ENCODE data around the gene OR13C9.
"Not testable (repeated sequence)": the region's sequence is repeated elsewhere in the genome, so short reads cannot be mapped to it uniquely, and the experiment has no call there.

The OR13C9 gene

DNA sequence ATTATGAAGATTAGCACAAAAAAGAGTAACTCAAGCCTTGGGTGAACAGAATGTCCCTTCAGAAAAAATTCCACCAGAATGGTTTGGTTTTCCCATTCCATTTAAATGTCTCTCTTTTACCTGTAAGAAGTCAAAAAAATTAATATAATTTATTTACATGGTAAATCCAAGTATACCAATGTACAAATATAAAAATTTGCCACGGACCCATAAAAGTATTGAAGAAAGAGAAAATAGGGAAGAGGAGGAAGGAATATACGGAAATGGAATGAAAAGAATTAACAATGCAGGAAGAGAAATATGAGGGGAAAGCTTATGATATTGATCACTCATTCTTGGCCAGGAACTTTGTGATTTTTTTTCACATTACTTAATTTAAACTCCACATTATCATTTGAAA lies at the start of gene OR13C9:
TSS of gene OR13C9 (minus strand) at position 101 of the 400 bp plus-strand sequence. CDS start at position 101, 0 bp downstream.
- no peaks in the 10 kb centered on the region for H3K36me3 ChIP-seq (ENCODE audit: control insufficient read depth, insufficient read depth, low read length)
- no peaks in the 10 kb centered on the region for H3K27me3 ChIP-seq (ENCODE audit: control insufficient read depth, insufficient read depth, low read length)
- H3K4me3 ChIP-seq (ENCODE audit: low read depth, low read length): no peak within 1 kb of the TSS
- H3K4me1 ChIP-seq (ENCODE audit: control insufficient read depth, insufficient read depth, low read length): no peaks in the 10 kb centered on the region
- H3K9ac ChIP-seq (ENCODE audit: low read depth, low read length): no peak within 1 kb of the TSS
- no peaks in the 10 kb centered on the region for H3K9me3 ChIP-seq (ENCODE audit: control insufficient read depth, insufficient read depth, low read length)

DNA sequence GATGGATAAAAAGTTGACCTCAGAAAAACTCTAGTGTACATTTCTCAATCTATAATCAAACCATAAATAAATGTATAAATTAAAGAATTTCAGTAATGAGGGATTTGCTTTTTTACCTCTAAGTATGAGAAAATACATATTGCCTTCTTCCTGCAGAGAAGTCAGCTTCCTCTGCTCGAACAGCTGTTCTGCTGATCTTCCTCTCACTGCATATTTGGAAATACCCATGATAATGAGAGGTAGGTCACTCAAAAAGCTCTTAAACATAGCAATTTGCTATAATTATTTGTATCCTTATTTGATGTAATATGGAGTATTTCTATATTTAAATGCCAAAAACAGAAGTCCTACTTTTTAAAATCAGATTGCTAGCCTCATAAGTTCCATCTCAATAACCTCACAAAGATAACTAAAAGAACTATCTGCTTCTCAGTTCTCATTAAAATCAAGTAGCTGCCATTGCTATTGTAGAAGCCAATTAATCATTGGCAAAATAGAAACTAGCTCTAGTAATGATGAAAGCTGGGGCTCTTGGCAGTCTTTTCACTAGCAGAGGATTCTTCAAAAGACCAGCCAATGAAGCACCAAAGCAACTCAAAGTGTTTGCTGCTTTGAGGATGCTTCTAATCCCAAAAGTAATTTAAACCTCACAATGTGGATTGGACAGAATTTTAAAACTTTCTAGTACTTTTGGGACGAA lies 40.6 kb upstream of the OR13C9 start:
- Histone ChIP-seq H3K27me3 (ENCODE audit: control insufficient read depth, insufficient read depth, low read length) (no peaks in the 10 kb centered on the region), H3K4me1 (ENCODE audit: control insufficient read depth, insufficient read depth, low read length) (no peaks in the 10 kb centered on the region), H3K9ac (ENCODE audit: low read depth, low read length) (no peak overlapping the region), H3K36me3 (ENCODE audit: control insufficient read depth, insufficient read depth, low read length) (no peaks in the 10 kb centered on the region), H3K4me3 (ENCODE audit: low read depth, low read length) (no peak overlapping the region), H3K9me3 (ENCODE audit: control insufficient read depth, insufficient read depth, low read length) (no peaks in the 10 kb centered on the region)

- no peak overlapping the region for H3K4me3 ChIP-seq (ENCODE audit: low read depth, low read length)
- no peaks in the 10 kb centered on the region for H3K9me3 ChIP-seq (ENCODE audit: control insufficient read depth, insufficient read depth, low read length)
- H3K27me3 ChIP-seq (ENCODE audit: control insufficient read depth, insufficient read depth, low read length): no peaks in the 10 kb centered on the region
- H3K9ac ChIP-seq (ENCODE audit: low read depth, low read length): no peak overlapping the region
- no peaks in the 10 kb centered on the region for H3K36me3 ChIP-seq (ENCODE audit: control insufficient read depth, insufficient read depth, low read length)
- no peaks in the 10 kb centered on the region for H3K4me1 ChIP-seq (ENCODE audit: control insufficient read depth, insufficient read depth, low read length)
These were observed 17.5 kb upstream of the OR13C9 start for GRCh38 chr9:104635456-104635855.

DNA sequence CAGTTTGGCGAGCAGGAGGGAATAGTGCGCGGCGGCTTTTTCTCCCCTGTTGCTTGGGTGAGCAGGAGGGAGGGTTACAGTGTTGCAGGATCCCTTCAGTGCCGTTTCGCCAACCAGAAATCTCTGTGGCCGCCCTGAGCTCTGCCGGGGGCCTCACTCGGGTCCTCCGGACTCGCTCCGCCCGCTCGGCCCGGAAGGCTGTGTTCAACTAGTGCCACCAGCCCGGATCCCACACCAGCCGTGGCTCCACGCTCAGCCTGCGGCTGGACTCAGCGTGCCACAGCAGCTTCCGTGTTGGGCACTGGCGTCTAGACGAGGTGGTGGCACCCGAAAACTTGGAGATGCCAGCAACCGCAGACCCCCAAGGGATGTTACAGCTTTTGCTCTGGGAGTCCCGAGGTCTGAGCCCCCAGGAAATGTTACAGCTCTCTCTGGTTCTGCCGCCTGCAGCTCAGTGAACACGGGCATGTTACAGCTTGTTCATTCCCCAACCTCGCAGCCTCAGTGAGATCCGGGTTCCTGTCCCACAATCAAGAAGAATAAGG lies 16.0 kb upstream of the OR13C9 start:
- no peak overlapping the region for H3K4me3 ChIP-seq (ENCODE audit: low read depth, low read length)
- H3K4me1 ChIP-seq (ENCODE audit: control insufficient read depth, insufficient read depth, low read length): no peaks in the 10 kb centered on the region
- no peak overlapping the region for H3K9ac ChIP-seq (ENCODE audit: low read depth, low read length)
- no peaks in the 10 kb centered on the region for H3K27me3 ChIP-seq (ENCODE audit: control insufficient read depth, insufficient read depth, low read length)
- H3K36me3 ChIP-seq (ENCODE audit: control insufficient read depth, insufficient read depth, low read length): no peaks in the 10 kb centered on the region
- no peaks in the 10 kb centered on the region for H3K9me3 ChIP-seq (ENCODE audit: control insufficient read depth, insufficient read depth, low read length)

DNA sequence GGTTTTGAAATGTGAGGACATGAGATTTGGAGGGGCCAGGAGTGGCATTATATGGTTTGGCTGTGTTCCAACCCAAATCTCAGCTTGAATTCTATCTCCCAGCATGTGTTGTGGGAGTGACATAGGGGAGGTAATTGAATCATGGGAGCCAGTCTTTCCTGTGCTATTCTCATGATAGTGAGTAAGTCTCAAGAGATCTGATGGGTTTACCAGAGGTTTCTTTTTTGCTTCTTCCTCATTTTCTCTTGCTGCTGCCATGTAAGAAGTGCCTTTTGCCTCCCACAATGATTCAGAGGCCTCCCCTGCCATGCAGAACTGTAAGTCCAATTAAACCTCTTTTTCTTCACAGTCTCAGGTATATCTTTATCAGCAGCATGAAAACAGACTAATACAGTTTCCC lies 8.0 kb upstream of the OR13C9 start:
- H3K4me3 ChIP-seq (ENCODE audit: low read depth, low read length); H3K9me3 ChIP-seq (ENCODE audit: control insufficient read depth, insufficient read depth, low read length); H3K27me3 ChIP-seq (ENCODE audit: control insufficient read depth, insufficient read depth, low read length); H3K36me3 ChIP-seq (ENCODE audit: control insufficient read depth, insufficient read depth, low read length); H3K9ac ChIP-seq (ENCODE audit: low read depth, low read length); H3K4me1 ChIP-seq (ENCODE audit: control insufficient read depth, insufficient read depth, low read length): not testable (repeated sequence)

- Histone ChIP-seq H3K4me3 (ENCODE audit: low read depth, low read length) (no peak overlapping the region), H3K36me3 (ENCODE audit: control insufficient read depth, insufficient read depth, low read length) (no peaks in the 10 kb centered on the region), H3K27me3 (ENCODE audit: control insufficient read depth, insufficient read depth, low read length) (no peaks in the 10 kb centered on the region), H3K4me1 (ENCODE audit: control insufficient read depth, insufficient read depth, low read length) (no peaks in the 10 kb centered on the region), H3K9me3 (ENCODE audit: control insufficient read depth, insufficient read depth, low read length) (no peaks in the 10 kb centered on the region), H3K9ac (ENCODE audit: low read depth, low read length) (no peak overlapping the region)
These were observed 586 bp downstream of the OR13C9 start for GRCh38 chr9:104617418-104617817.

- Histone ChIP-seq H3K4me3 (ENCODE audit: low read depth, low read length) (no peak overlapping the region), H3K4me1 (ENCODE audit: control insufficient read depth, insufficient read depth, low read length) (no peaks in the 10 kb centered on the region), H3K27me3 (ENCODE audit: control insufficient read depth, insufficient read depth, low read length) (no peaks in the 10 kb centered on the region), H3K9ac (ENCODE audit: low read depth, low read length) (no peak overlapping the region), H3K36me3 (ENCODE audit: control insufficient read depth, insufficient read depth, low read length) (no peaks in the 10 kb centered on the region), H3K9me3 (ENCODE audit: control insufficient read depth, insufficient read depth, low read length) (no peaks in the 10 kb centered on the region)
These were observed 6.8 kb downstream of the OR13C9 start for GRCh38 chr9:104611213-104611612.

DNA sequence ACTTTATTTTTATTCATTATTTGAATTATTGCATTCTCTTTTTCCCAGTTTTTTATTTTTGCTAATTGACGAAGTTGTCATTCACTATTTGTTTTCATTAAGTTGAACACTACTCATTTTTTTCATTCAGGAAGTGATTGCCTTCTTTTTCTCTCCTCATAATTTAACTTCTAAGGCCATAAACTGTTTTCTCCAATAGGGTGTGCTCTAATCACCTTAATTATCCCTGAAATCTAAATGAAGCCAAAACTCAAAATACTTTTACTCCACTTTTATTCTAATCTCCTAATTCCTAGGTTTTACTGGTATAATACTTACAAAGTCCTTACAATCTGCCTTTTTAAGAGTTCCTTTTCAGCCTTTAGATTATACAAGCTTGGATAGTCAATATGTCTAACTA lies 9.7 kb downstream of the OR13C9 start:
- Histone ChIP-seq H3K4me3 (ENCODE audit: low read depth, low read length) (no peak overlapping the region), H3K27me3 (ENCODE audit: control insufficient read depth, insufficient read depth, low read length) (no peaks in the 10 kb centered on the region), H3K36me3 (ENCODE audit: control insufficient read depth, insufficient read depth, low read length) (no peaks in the 10 kb centered on the region), H3K9me3 (ENCODE audit: control insufficient read depth, insufficient read depth, low read length) (no peaks in the 10 kb centered on the region), H3K4me1 (ENCODE audit: control insufficient read depth, insufficient read depth, low read length) (no peaks in the 10 kb centered on the region), H3K9ac (ENCODE audit: low read depth, low read length) (no peak overlapping the region)

GRCh38 chr9:104606152-104606551 lies 11.9 kb downstream of the OR13C9 start:
- no peaks in the 10 kb centered on the region for H3K36me3 ChIP-seq (ENCODE audit: control insufficient read depth, insufficient read depth, low read length)
- no peaks in the 10 kb centered on the region for H3K9me3 ChIP-seq (ENCODE audit: control insufficient read depth, insufficient read depth, low read length)
- H3K27me3 ChIP-seq (ENCODE audit: control insufficient read depth, insufficient read depth, low read length): no peaks in the 10 kb centered on the region
- H3K9ac ChIP-seq (ENCODE audit: low read depth, low read length): no peak overlapping the region
- H3K4me1 ChIP-seq (ENCODE audit: control insufficient read depth, insufficient read depth, low read length): no peaks in the 10 kb centered on the region
- H3K4me3 ChIP-seq (ENCODE audit: low read depth, low read length): no peak overlapping the region

DNA sequence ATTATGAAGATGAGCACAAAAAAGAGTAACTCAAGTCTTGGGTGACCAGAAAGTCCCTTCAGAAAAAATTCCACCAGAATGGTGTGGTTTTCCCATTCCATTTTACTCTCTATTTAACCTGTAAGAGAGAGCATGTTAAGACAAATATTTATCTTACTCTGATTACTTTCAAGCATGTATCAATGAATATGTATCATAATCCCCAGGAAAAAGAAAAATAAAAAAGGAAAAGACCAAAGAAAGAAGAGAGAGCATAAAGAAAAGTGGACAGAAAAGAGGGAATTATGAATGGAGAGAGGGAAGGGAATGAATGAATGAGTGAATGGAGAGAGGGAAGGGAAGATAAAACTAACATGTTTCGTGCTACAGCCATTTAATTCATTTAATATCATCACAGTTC lies 12.5 kb downstream of the OR13C9 start, which contains the start of gene OR13C2:
TSS of gene OR13C2 (minus strand) at position 101 of the 400 bp plus-strand sequence. CDS start at position 101, 0 bp downstream.
- not testable (repeated sequence) for H3K9me3 ChIP-seq (ENCODE audit: control insufficient read depth, insufficient read depth, low read length); H3K36me3 ChIP-seq (ENCODE audit: control insufficient read depth, insufficient read depth, low read length); H3K4me1 ChIP-seq (ENCODE audit: control insufficient read depth, insufficient read depth, low read length); H3K4me3 ChIP-seq (ENCODE audit: low read depth, low read length); H3K9ac ChIP-seq (ENCODE audit: low read depth, low read length); H3K27me3 ChIP-seq (ENCODE audit: control insufficient read depth, insufficient read depth, low read length)

- H3K36me3 ChIP-seq (ENCODE audit: control insufficient read depth, insufficient read depth, low read length): no peaks in the 10 kb centered on the region
- H3K4me3 ChIP-seq (ENCODE audit: low read depth, low read length): no peak overlapping the region
- H3K27me3 ChIP-seq (ENCODE audit: control insufficient read depth, insufficient read depth, low read length): no peaks in the 10 kb centered on the region
- H3K9ac ChIP-seq (ENCODE audit: low read depth, low read length): no peak overlapping the region
- H3K4me1 ChIP-seq (ENCODE audit: control insufficient read depth, insufficient read depth, low read length): no peaks in the 10 kb centered on the region
- no peaks in the 10 kb centered on the region for H3K9me3 ChIP-seq (ENCODE audit: control insufficient read depth, insufficient read depth, low read length)
These were observed 13.2 kb downstream of the OR13C9 start for GRCh38 chr9:104604801-104605200.

DNA sequence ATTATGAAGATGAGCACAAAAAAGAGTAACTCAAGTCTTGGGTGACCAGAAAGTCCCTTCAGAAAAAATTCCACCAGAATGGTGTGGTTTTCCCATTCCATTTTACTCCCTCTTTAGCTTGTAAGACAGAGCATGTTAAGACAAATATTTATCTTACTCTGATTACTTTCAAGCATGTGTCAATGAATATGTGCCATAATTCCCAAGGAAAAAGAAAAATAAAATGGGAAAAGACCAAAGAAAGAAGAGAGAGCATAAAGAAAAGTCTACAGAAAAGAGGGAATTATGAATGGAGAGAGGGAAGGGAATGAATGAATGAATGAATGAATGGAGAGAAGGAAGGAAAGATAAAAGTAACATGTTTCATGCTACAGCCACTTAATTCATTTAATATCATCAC lies 18.7 kb downstream of the OR13C9 start, which contains the start of gene OR13C5:
TSS of gene OR13C5 (minus strand) at position 101 of the 400 bp plus-strand sequence. CDS start at position 101, 0 bp downstream.
- H3K36me3 ChIP-seq (ENCODE audit: control insufficient read depth, insufficient read depth, low read length); H3K27me3 ChIP-seq (ENCODE audit: control insufficient read depth, insufficient read depth, low read length); H3K4me1 ChIP-seq (ENCODE audit: control insufficient read depth, insufficient read depth, low read length); H3K9ac ChIP-seq (ENCODE audit: low read depth, low read length); H3K4me3 ChIP-seq (ENCODE audit: low read depth, low read length); H3K9me3 ChIP-seq (ENCODE audit: control insufficient read depth, insufficient read depth, low read length): not testable (repeated sequence)

All from iPS-15b (cell line).